OCI-LY3 (cell line): ENCODE results near the gene CCL1.

ENCODE experiments used
- H2AFZ ChIP-seq: fragments of 200-600, 300-600 bp; shearing (Covaris generic); 2 replicates; pipeline ENCODE4 v1.6.0; 2014; ENCODE audit warnings: antibody characterized with exemption, low read depth, low read length
- H3K27ac ChIP-seq: fragments of 200-600, 300-600 bp; sonication (generic); 2 replicates; pipeline ENCODE4 v1.5.1; 2014; ENCODE audit warnings: mild to moderate bottlenecking, low read length, moderate library complexity, mixed read lengths
- H3K27me3 ChIP-seq: fragments of 200-600, 300-600 bp; sonication (generic); 2 replicates; pipeline ENCODE4 v1.6.1; 2014; ENCODE audit warnings: low read depth, low read length, mixed read lengths
- H3K36me3 ChIP-seq: fragments of 200-600, 300-600 bp; sonication (generic); replicated peaks from 2 replicates; pipeline ENCODE3; 2014; ENCODE audit warnings: low read depth, low read length, mixed read lengths
- H3K4me1 ChIP-seq: fragments of 300-600, 200-600 bp; sonication (generic); 2 replicates; pipeline ENCODE4 v1.6.1; 2014; ENCODE audit warnings: low read length, mixed read lengths
- H3K4me2 ChIP-seq: fragments of 200-600, 300-600 bp; sonication (generic); 2 replicates; pipeline ENCODE4 v1.6.1; 2014; ENCODE audit warnings: low read length, mixed read lengths
- H3K4me3 ChIP-seq: fragments of 300-600, 200-600 bp; sonication (generic); 2 replicates; pipeline ENCODE4 v1.5.1; 2014; ENCODE audit warnings: antibody characterized with exemption, mild to moderate bottlenecking, low read length, moderate library complexity
- H3K79me2 ChIP-seq: fragments of 300-600, 200-600 bp; shearing (Covaris generic); 2 replicates; pipeline ENCODE4 v1.6.1; 2014; ENCODE audit warnings: mild to moderate bottlenecking, low read length, mixed read lengths
- H3K9ac ChIP-seq: fragments of 300-600, 200-600 bp; shearing (Covaris generic); 2 replicates; pipeline ENCODE4 v1.6.0; 2014; ENCODE audit warnings: mild to moderate bottlenecking, low read length, moderate library complexity
- H3K9me3 ChIP-seq: fragments of 200-600, 300-600 bp; shearing (Covaris generic); 2 replicates; pipeline ENCODE4 v1.6.1; 2014; ENCODE audit warnings: low read length, mixed read lengths; ENCODE audit not compliant: insufficient read depth
- H4K20me1 ChIP-seq: fragments of 200-600, 300-600 bp; sonication (generic); 2 replicates; pipeline ENCODE4 v1.6.1; 2016; ENCODE audit warnings: low read length, mixed read lengths; ENCODE audit not compliant: insufficient read depth
- EZH2phosphoT487 ChIP-seq: fragments of 200-600 bp; shearing (Covaris generic); IDR thresholded peaks from 2 replicates; pipeline ENCODE4 v1.6.1; 2018; ENCODE audit warnings: antibody characterized with exemption, mixed run types, low read depth
- TF ChIP-seq, protein P1 (sequence below): fragments of 200-600, 300-600 bp; sonication (generic); IDR thresholded peaks from 2 replicates; pipeline ENCODE4 v1.5.1; 2014; ENCODE audit warnings: antibody characterized with exemption, low read length, low read depth

The CCL1 gene

DNA sequence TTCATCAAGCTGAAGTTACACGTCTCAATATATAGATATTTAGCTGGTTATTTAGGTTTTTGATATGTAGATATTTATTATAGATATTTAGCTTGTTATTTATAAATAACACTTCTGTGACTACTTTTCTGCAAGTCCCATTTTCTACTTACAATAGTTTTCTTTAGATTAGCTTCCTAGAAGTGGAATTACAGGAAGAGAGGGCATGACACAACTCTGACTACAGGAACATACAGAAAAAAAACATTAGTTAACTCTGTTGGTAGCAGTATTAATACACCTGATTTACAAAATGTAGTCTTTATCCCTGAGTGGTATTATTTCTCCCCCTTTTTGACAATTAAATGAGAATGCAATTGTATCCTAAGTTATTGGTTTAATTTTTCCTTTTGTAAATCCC lies 21.2 kb upstream of the CCL1 start:
- H3K27ac ChIP-seq, result no peak overlapping the region
- H3K36me3 ChIP-seq, result no peaks in the 10 kb centered on the region
- no peak overlapping the region for H3K9ac ChIP-seq
- no peak overlapping the region for H3K4me2 ChIP-seq
- no peak overlapping the region for H3K4me3 ChIP-seq
- no peak overlapping the region for H2AFZ ChIP-seq
- H3K79me2 ChIP-seq, result no peaks in the 10 kb centered on the region
- H3K9me3 ChIP-seq, result no peaks in the 10 kb centered on the region
- H3K27me3 ChIP-seq, result peaks cover 88% of the 10 kb centered on the region
- peaks cover 29% of the 10 kb centered on the region; the same call in 1 of the 2 replicates for H4K20me1 ChIP-seq
- H3K4me1 ChIP-seq, result peaks cover 30% of the 10 kb centered on the region
- TF ChIP-seq, protein P1, sequence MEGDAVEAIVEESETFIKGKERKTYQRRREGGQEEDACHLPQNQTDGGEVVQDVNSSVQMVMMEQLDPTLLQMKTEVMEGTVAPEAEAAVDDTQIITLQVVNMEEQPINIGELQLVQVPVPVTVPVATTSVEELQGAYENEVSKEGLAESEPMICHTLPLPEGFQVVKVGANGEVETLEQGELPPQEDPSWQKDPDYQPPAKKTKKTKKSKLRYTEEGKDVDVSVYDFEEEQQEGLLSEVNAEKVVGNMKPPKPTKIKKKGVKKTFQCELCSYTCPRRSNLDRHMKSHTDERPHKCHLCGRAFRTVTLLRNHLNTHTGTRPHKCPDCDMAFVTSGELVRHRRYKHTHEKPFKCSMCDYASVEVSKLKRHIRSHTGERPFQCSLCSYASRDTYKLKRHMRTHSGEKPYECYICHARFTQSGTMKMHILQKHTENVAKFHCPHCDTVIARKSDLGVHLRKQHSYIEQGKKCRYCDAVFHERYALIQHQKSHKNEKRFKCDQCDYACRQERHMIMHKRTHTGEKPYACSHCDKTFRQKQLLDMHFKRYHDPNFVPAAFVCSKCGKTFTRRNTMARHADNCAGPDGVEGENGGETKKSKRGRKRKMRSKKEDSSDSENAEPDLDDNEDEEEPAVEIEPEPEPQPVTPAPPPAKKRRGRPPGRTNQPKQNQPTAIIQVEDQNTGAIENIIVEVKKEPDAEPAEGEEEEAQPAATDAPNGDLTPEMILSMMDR, result no peak
- TF ChIP-seq EZH2phosphoT487, result no peak

DNA sequence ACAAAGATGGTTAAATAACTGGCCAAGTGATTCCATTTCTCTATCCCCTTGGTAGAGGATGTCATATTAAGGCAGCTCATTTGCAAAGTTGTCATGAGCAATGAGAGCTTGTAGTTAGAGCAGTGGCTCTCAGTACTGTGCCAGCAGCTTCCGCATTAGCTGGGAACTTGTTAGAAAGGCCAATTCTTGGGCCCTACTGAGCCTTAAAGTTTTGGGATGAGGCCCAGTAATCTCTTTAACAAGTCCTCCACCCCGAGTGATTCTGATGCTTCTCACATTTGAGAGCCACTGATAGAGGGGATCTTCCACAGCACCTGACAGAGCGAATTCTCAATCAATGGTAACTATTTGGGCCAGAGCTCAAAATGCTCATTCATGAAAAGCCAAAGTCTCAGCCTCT lies 20.2 kb upstream of the CCL1 start:
- Histone ChIP-seq H3K4me2 (no peak overlapping the region), H3K4me1 (peaks cover 36% of the 10 kb centered on the region), H3K9me3 (no peaks in the 10 kb centered on the region), H3K27ac (no peak overlapping the region), H4K20me1 (peaks cover 33% of the 10 kb centered on the region; the same call in 1 of the 2 replicates), H3K27me3 (peaks cover 84% of the 10 kb centered on the region), H3K9ac (no peak overlapping the region), H3K4me3 (no peak overlapping the region), H3K36me3 (no peaks in the 10 kb centered on the region), H2AFZ (no peak overlapping the region), H3K79me2 (no peaks in the 10 kb centered on the region)
- no peak for TF ChIP-seq EZH2phosphoT487
- TF ChIP-seq, protein P1, result no peak

DNA sequence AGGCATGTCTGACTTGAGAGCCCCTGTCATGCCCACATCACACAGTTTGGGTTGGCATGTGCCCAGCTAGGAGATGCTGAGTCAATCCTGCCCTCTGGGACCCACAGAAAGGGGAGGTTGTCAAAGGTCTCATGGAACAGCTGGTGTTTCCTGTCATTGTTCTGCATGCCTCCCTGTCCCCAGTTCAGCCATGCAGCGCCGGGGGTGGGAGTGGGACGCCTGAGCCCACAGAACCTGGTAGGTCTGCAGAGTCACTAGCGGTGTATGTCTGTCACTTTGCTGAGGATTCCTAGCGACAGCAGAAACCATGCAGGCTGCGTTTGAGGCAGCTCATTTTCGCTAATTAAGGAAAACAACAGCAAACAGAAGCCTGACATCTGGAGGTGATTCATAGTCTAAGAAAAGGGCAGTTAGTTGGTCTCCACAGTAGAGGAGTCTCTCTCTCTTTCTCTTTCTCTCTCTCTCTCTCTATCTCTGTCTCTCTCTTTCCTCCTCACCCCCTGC lies 19.6 kb upstream of the CCL1 start:
- peak overlapping the region; percentile 15; the same call in 1 of the 2 replicates for H3K4me2 ChIP-seq
- H3K79me2 ChIP-seq, result no peaks in the 10 kb centered on the region
- no peaks in the 10 kb centered on the region for H3K36me3 ChIP-seq
- H3K27me3 ChIP-seq, result peaks cover 79% of the 10 kb centered on the region
- no peak overlapping the region for H3K9ac ChIP-seq
- H4K20me1 ChIP-seq, result peaks cover 30% of the 10 kb centered on the region; the same call in 1 of the 2 replicates
- no peak overlapping the region for H2AFZ ChIP-seq
- no peaks in the 10 kb centered on the region for H3K9me3 ChIP-seq
- H3K27ac ChIP-seq, result no peak overlapping the region
- TF ChIP-seq, protein P1, result no peak
- no peak for TF ChIP-seq EZH2phosphoT487
- H3K4me3 ChIP-seq, result no peak overlapping the region
- H3K4me1 ChIP-seq, result peaks cover 42% of the 10 kb centered on the region

DNA sequence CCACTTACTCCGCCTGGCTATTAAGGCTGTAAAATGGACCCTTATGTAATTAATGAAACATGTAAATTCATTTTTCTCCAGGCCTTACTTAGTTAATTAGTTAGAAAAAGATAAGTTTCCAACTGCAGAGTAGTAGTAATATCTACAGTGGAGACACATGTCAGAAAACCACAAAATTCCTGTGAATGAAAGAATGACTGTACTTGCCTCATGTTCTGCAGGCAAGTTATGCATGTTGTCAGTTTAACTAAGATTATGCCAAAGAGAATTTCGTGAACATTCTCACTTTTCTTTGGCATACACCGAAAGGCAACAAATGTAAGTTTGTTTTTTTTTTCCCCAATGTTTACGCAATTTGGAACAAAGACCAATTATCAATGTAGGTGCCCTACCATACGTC lies 16.8 kb upstream of the CCL1 start:
- peaks cover 29% of the 10 kb centered on the region; the same call in 1 of the 2 replicates for H4K20me1 ChIP-seq
- no peaks in the 10 kb centered on the region for H3K36me3 ChIP-seq
- TF ChIP-seq, protein P1, result no peak
- no peak for TF ChIP-seq EZH2phosphoT487
- no peak overlapping the region for H3K4me2 ChIP-seq
- H3K9ac ChIP-seq, result no peak overlapping the region
- H3K27me3 ChIP-seq, result peaks cover 67% of the 10 kb centered on the region
- H3K4me3 ChIP-seq, result no peak overlapping the region
- H3K4me1 ChIP-seq, result peaks cover 44% of the 10 kb centered on the region
- no peak overlapping the region for H3K27ac ChIP-seq
- H3K9me3 ChIP-seq, result no peaks in the 10 kb centered on the region
- no peak overlapping the region for H2AFZ ChIP-seq
- H3K79me2 ChIP-seq, result no peaks in the 10 kb centered on the region
